ENCODE measurements around the gene RASSF7. TPM values are rescaled to one million over a fixed set of nuclear protein-coding genes. Genes with fewer than 3 reads are reported as not detected.

Gene RASSF7
- total and polyA plus RNA-seq, 2 of the 8 experiments (the other 6 are each of a cell fraction or from before 2014, with no cell fraction given): 22.3 to 43.9 TPM

DNA sequence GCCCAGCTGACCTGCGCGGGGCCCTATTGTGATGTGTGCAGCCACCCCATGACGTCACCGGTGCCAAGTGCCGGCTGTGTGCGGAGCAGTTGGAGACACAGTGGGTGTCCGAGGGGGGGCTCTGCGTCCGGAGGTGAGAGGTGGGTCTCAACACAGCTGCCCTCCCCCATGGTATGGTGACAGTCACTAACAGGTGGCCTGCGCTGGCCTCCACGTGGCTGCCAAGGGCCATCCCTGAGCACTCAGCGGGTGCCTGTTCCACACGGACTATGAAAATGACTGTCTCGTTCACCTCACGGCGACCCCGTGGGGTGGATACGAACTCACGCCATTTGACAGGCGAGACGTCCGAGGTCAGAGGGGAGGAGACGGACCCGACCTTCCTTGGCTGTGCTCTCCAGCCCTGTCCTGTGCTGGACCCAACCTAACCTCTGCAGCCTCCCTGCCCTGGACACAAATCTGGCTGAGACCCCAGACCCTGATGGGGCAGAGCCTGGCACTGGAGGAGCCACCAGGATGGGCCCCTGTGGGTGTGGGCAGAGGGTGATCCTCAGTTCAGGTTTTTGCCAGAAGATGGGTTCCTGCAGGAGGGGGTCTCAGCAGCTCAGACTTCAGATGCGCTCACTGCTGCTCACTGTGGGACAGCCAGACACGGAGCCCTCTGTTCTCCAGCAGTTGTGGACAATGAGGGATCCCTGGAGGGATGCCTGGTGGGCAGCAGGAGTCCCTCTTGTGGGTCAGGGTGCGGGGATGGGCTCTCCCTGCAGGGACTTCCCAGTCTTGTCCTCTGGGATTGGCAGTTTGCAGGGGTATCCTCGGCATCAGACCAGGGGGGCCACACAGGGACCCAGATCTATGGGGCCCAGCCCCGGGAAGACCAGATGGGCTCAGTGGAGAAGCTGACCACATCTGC is 31.7 kb upstream of the RASSF7 start (continued):
- TF ChIP-seq KDM1A (IDR thresholded peaks at IDR 0.05; ENCODE audit: borderline replicate concordance, low read length): no peak
- TF ChIP-seq RBBP5 (IDR thresholded peaks at IDR 0.05; ENCODE audit: borderline replicate concordance, low read depth, low read length): no peak
